Liver (tissue), 9 donors: ENCODE measurements around the gene MAP3K5. TPM values are rescaled to one million over a fixed set of nuclear protein-coding genes. Genes with fewer than 3 reads are reported as not detected.

ENCODE experiments used
- DNase-seq: peaks from one replicate; pipeline ENCODE4 v3.0.0-alpha.2; 2017; ENCODE audit warnings: low spot score
- H3K27ac ChIP-seq, 2 donors: one replicate each; pipeline ENCODE4 v1.7.0; 2013; ENCODE audit warnings: inconsistent platforms in 2 of 2, low read length in 2 of 2, control low read depth in 1 of 2, low read depth in 1 of 2, mild to moderate bottlenecking in 1 of 2
- H3K27me3 ChIP-seq, 4 donors: one replicate each; pipeline versions ENCODE4 v1.6.1 to v1.7.0; 2013; ENCODE audit warnings: low read length in 3 of 4, inconsistent platforms in 1 of 4, mild to moderate bottlenecking in 1 of 4, moderate library complexity in 1 of 4; ENCODE audit not compliant: control insufficient read depth in 4 of 4, insufficient read depth in 4 of 4
- H3K36me3 ChIP-seq, 4 donors: one replicate each; pipeline versions ENCODE4 v1.6.1 to v1.7.0; 2013; ENCODE audit warnings: low read length in 3 of 4, mild to moderate bottlenecking in 3 of 4, low read depth in 1 of 4, moderate library complexity in 1 of 4; ENCODE audit not compliant: control insufficient read depth in 4 of 4, insufficient read depth in 3 of 4
- H3K4me1 ChIP-seq, 4 donors: one replicate each; pipeline versions ENCODE4 v1.6.1 to v1.7.0; 2013; ENCODE audit warnings: low read length in 3 of 4, mild to moderate bottlenecking in 3 of 4, moderate library complexity in 1 of 4; ENCODE audit not compliant: control insufficient read depth in 4 of 4, insufficient read depth in 4 of 4
- H3K4me3 ChIP-seq, 3 donors: one replicate each; pipeline versions ENCODE4 v1.6.1 to v1.7.0; 2013; ENCODE audit warnings: low read length in 3 of 3, control low read depth in 1 of 3, low read depth in 1 of 3, mild to moderate bottlenecking in 1 of 3
- H3K9ac ChIP-seq, 2 donors: one replicate each; pipeline ENCODE4 v1.7.0; 2013; ENCODE audit warnings: low read length in 2 of 2, mild to moderate bottlenecking in 2 of 2, moderate library complexity in 2 of 2, control low read depth in 1 of 2, low read depth in 1 of 2
- H3K9me3 ChIP-seq, 4 donors: one replicate each; pipeline versions ENCODE4 v1.6.1 to v1.7.0; 2013; ENCODE audit warnings: low read length in 3 of 4; ENCODE audit not compliant: control insufficient read depth in 4 of 4
- ATF3 ChIP-seq: IDR thresholded peaks from 2 replicates; pipeline ENCODE4 v1.6.1; 2016; ENCODE audit warnings: antibody characterized with exemption
- CTCF ChIP-seq: fragments of 150-350 bp; IDR thresholded peaks from 2 replicates; pipeline ENCODE4 v1.5.1; 2017; ENCODE audit warnings: improper control_type of control experiment, low read depth, low read length; ENCODE audit not compliant: missing input control
- EGR1 ChIP-seq, 2 donors: IDR thresholded peaks; 2 replicates each; pipeline ENCODE4 v1.6.1; 2016 to 2018; ENCODE audit warnings: antibody characterized with exemption in 2 of 2, low read depth in 2 of 2
- FOXA1 ChIP-seq: IDR thresholded peaks from 2 replicates; pipeline ENCODE4 v1.6.1; 2016; ENCODE audit warnings: antibody characterized with exemption
- FOXA2 ChIP-seq: IDR thresholded peaks from 2 replicates; pipeline ENCODE4 v1.6.1; 2016; ENCODE audit warnings: antibody characterized with exemption
- GABPA ChIP-seq, 2 donors: IDR thresholded peaks in 1 of 2; conservative IDR thresholded peaks in 1 of 2; 2 replicates each; pipeline ENCODE4 v1.6.1; 2016; ENCODE audit warnings: antibody characterized with exemption in 2 of 2, mild to moderate bottlenecking in 1 of 2, moderate library complexity in 1 of 2
- HNF4A ChIP-seq, 2 donors: conservative IDR thresholded peaks; 2 replicates each; pipeline ENCODE4 v1.6.1; 2016; ENCODE audit warnings: antibody characterized with exemption in 2 of 2, mild to moderate bottlenecking in 2 of 2
- HNF4G ChIP-seq: IDR thresholded peaks from 2 replicates; pipeline ENCODE4 v1.6.1; 2016; ENCODE audit warnings: antibody characterized with exemption
- MAX ChIP-seq: IDR thresholded peaks from 2 replicates; pipeline ENCODE4 v1.6.1; 2016; ENCODE audit warnings: antibody characterized with exemption
- NR2F2 ChIP-seq: IDR thresholded peaks from 2 replicates; pipeline ENCODE4 v1.6.1; 2016; ENCODE audit warnings: antibody characterized with exemption
- RAD21 ChIP-seq, 2 donors: IDR thresholded peaks; 2 replicates each; pipeline ENCODE4 v1.6.1; 2016; ENCODE audit warnings: antibody characterized with exemption in 2 of 2, mild to moderate bottlenecking in 2 of 2
- REST ChIP-seq: IDR thresholded peaks from 2 replicates; pipeline ENCODE4 v1.6.1; 2016; ENCODE audit warnings: antibody characterized with exemption, mild to moderate bottlenecking
- RXRA ChIP-seq, 2 donors: IDR thresholded peaks; 2 replicates each; pipeline ENCODE4 v1.6.1; 2017 to 2018; ENCODE audit warnings: antibody characterized with exemption in 2 of 2, mild to moderate bottlenecking in 1 of 2
- SP1 ChIP-seq: IDR thresholded peaks from 2 replicates; pipeline ENCODE4 v1.6.1; 2018; ENCODE audit warnings: antibody characterized with exemption, mild to moderate bottlenecking
- TAF1 ChIP-seq: conservative IDR thresholded peaks from 2 replicates; pipeline ENCODE4 v1.6.1; 2016; ENCODE audit warnings: antibody characterized with exemption, mild to moderate bottlenecking
- YY1 ChIP-seq: IDR thresholded peaks from 2 replicates; pipeline ENCODE4 v1.6.1; 2016; ENCODE audit warnings: antibody characterized with exemption, mild to moderate bottlenecking
- ZBTB33 ChIP-seq: IDR thresholded peaks from 2 replicates; pipeline ENCODE4 v1.6.1; 2016; ENCODE audit warnings: antibody characterized with exemption
- WGBS: extraction: QIAGEN DNeasy Blood & Tissue Kit; methylation state at CpG from one replicate; pipeline ENCODE4 v1.1.7; 2013; 5-methylcytosine and 5-hydroxymethylcytosine counted together
- polyA plus RNA-seq, 2 donors: library from polyadenylated mRNA; stranded (reverse) in 1 of 2; unstranded in 1 of 2; fragments of 200-250 nt in 1 of 2; fragments of >200 nt in 1 of 2; fragmentation: Nextera tagmentation in 1 of 2; extraction: Ambion mirVana in 1 of 2; gene quantifications; one replicate each; pipeline versions ENCODE4 v1.2.1 to v1.2.3, GENCODE V29; 2013 to 2015
- total RNA-seq, 2 donors: library from RNA; depleted of rRNA; stranded (reverse); fragments of >200 nt; gene quantifications; one replicate each; pipeline ENCODE4 v1.2.3, GENCODE V29; 2014
- donor health status: healthy.
- donor health status: healthy.
- donor health status: healthy.
- donor health status: healthy.
- donor health status: healthy.

MAP3K5 gene
- total and polyA plus RNA-seq, 4 donors, result 2.9 to 18.0 (median 5.5) TPM

GRCh38 chr6:136640132-136640915 is 152.0 kb downstream of the MAP3K5 start:
- Histone ChIP-seq H3K9ac (no peak overlapping the region), H3K4me1 (peaks cover 4 to 15% (median 10%) of the 10 kb centered on the region in 4 donors), H3K27me3 (no peaks in the 10 kb centered on the region), H3K27ac (no peak overlapping the region), H3K9me3 (no peaks in the 10 kb centered on the region), H3K4me3 (no peak overlapping the region), H3K36me3 (peaks cover 2 to 16% (median 8%) of the 10 kb centered on the region in 4 donors)
- no peak for DNase-seq
- TF ChIP-seq HNF4A (conservative IDR thresholded peaks at IDR 0.05) (no peak), REST (no peak), MAX (no peak), ZBTB33 (no peak), ATF3 (no peak), CTCF (no peak), YY1 (no peak), RXRA (IDR thresholded peaks at IDR 0.05) (no peak), FOXA1 (no peak), HNF4G (no peak), GABPA (IDR thresholded peaks at IDR 0.05 in 1 of 2, conservative IDR thresholded peaks at IDR 0.05 in 1 of 2) (no peak), EGR1 (IDR thresholded peaks at IDR 0.05; ENCODE audit: low read depth in 2 of 2) (no peak), TAF1 (no peak), FOXA2 (no peak), SP1 (no peak), RAD21 (IDR thresholded peaks at IDR 0.05) (no peak), NR2F2 (no peak)
- 88% methylated on average over 5 of the region's 5 CpGs for WGBS
